ENCODE measurements around the gene THAP6.
"Not testable (repeated sequence)": the region's sequence is repeated elsewhere in the genome, so short reads cannot be mapped to it uniquely, and the experiment has no call there.

The THAP6 gene

GRCh38 chr4:75544220-75544619, 29.9 kb downstream of the THAP6 start:
- H3K27ac Mint-ChIP-seq, ATAC-seq, H3K9me3 Mint-ChIP-seq, H3K27me3 Mint-ChIP-seq, H3K4me3 Mint-ChIP-seq, H3K4me1 Mint-ChIP-seq: not testable (repeated sequence)
- peaks cover 15% of the 10 kb centered on the region for H3K36me3 Mint-ChIP-seq

DNA sequence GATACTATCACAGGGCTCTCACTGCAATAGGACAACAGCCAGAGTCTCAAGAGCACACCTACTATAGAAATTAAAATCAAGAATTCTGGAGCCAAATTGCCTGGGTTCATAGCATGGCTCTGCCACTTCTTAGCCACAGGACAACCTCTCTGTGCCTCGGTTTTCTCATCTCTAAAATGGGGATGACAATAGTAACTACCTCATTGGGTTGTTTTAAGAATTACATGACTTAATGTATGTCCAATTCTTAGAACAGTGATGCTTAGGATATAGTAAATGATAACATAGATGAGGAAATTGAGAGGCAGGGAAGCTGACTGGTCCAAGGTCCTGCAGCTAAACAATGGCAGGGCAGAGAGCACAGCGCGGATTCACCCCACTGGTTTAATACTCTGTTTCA, 30.6 kb downstream of the THAP6 start:
- H3K36me3 Mint-ChIP-seq = peaks cover 11% of the 10 kb centered on the region
- no peak overlapping the region for H3K4me3 Mint-ChIP-seq
- no peak overlapping the region for H3K27ac Mint-ChIP-seq
- no peaks in the 10 kb centered on the region for H3K27me3 Mint-ChIP-seq
- no peaks in the 10 kb centered on the region for H3K9me3 Mint-ChIP-seq
- no peaks in the 10 kb centered on the region for H3K4me1 Mint-ChIP-seq
- ATAC-seq = no peak

DNA sequence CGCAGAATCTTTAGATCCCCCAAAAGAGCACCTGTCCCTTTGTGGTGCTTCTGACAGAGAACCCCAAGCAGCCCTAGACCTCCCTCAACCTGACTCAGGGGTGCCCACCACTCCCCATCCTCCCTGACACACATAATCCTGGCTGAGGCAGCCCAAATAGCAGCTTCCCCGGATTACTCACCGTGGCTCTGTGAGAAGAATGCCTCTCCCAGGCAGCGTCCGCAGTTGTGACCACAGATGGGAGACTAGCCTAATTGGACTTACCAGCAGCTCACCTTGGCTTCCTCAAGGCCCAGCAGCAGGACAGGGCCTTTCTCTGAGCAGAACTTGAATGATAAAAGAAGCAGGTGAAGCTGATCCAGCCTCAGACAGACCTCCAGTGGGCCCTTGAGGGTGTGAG, 31.3 kb downstream of the THAP6 start:
- Mint-ChIP-seq H3K4me3 (no peak overlapping the region), H3K36me3 (peaks cover 7% of the 10 kb centered on the region), H3K9me3 (no peaks in the 10 kb centered on the region), H3K27ac (no peak overlapping the region), H3K4me1 (no peaks in the 10 kb centered on the region), H3K27me3 (no peaks in the 10 kb centered on the region)
- ATAC-seq = no peak

GRCh38 chr4:75547647-75548387, 33.5 kb downstream of the THAP6 start:
- Mint-ChIP-seq H3K9me3 (no peaks in the 10 kb centered on the region), H3K27ac (no peak overlapping the region)

DNA sequence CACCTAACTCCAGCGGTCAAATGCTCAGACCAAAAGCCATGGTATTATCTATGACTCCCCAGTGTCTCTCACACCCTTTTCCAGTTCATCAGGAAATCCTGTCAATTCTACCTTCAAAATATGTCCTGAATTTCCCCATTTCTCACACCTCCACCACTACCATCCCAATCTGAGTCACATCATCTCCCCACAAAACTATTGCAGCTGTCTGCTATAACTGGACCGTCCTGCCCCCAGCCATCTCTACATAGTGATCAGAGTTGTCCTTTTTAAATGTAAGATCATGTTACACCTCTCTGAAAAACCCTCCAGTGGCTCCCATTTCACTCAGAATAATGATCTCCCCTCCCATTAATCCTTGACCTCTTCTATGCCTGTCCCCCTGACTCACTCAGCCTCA, 34.7 kb downstream of the THAP6 start:
- Mint-ChIP-seq H3K27ac (no peak overlapping the region), H3K9me3 (no peaks in the 10 kb centered on the region), H3K27me3 (no peaks in the 10 kb centered on the region), H3K4me3 (no peak overlapping the region), H3K36me3 (no peaks in the 10 kb centered on the region), H3K4me1 (no peaks in the 10 kb centered on the region)
- ATAC-seq = no peak

More at GRCh38 chr4:75547647-75548387, 33.5 kb downstream of the THAP6 start:
- ATAC-seq = no peak
- Mint-ChIP-seq H3K4me3 (no peak overlapping the region), H3K4me1 (no peaks in the 10 kb centered on the region), H3K27me3 (no peaks in the 10 kb centered on the region), H3K36me3 (no peaks in the 10 kb centered on the region)

GRCh38 chr4:75552452-75552851, 38.2 kb downstream of the THAP6 start:
- H3K4me3 Mint-ChIP-seq = no peak overlapping the region
- no peak overlapping the region for H3K27ac Mint-ChIP-seq
- no peaks in the 10 kb centered on the region for H3K9me3 Mint-ChIP-seq
- peaks cover 2% of the 10 kb centered on the region for H3K4me1 Mint-ChIP-seq
- H3K36me3 Mint-ChIP-seq = no peaks in the 10 kb centered on the region
- peaks cover 3% of the 10 kb centered on the region for H3K27me3 Mint-ChIP-seq
- no peak for ATAC-seq

GRCh38 chr4:75555294-75556164, 41.3 kb downstream of the THAP6 start, which contains the start of gene ODAPH:
Gene ODAPH, plus strand, starts transcription at chr4:75556066. Its CDS starts 17 bp downstream, at chr4:75556083.
- Mint-ChIP-seq H3K4me3 (peak within 1 kb of the TSS; percentile 14), H3K36me3 (no peaks in the 10 kb centered on the region)

GRCh38 chr4:75557696-75558095, 43.4 kb downstream of the THAP6 start:
- H3K36me3 Mint-ChIP-seq = no peaks in the 10 kb centered on the region
- peak overlapping the region; percentile 59 for H3K27ac Mint-ChIP-seq
- peak overlapping the region; percentile 45 for H3K4me3 Mint-ChIP-seq
- no peaks in the 10 kb centered on the region for H3K9me3 Mint-ChIP-seq
- peaks cover 9% of the 10 kb centered on the region for H3K4me1 Mint-ChIP-seq
- peak; percentile 74 for ATAC-seq
- peaks cover 9% of the 10 kb centered on the region for H3K27me3 Mint-ChIP-seq

More at GRCh38 chr4:75555294-75556164, 41.3 kb downstream of the THAP6 start, which contains the start of gene ODAPH:
- ATAC-seq = peak; percentile 96
- Mint-ChIP-seq H3K9me3 (no peaks in the 10 kb centered on the region), H3K4me1 (peaks cover 9% of the 10 kb centered on the region), H3K27me3 (peaks cover 9% of the 10 kb centered on the region), H3K27ac (no peak within 1 kb of the TSS)

DNA sequence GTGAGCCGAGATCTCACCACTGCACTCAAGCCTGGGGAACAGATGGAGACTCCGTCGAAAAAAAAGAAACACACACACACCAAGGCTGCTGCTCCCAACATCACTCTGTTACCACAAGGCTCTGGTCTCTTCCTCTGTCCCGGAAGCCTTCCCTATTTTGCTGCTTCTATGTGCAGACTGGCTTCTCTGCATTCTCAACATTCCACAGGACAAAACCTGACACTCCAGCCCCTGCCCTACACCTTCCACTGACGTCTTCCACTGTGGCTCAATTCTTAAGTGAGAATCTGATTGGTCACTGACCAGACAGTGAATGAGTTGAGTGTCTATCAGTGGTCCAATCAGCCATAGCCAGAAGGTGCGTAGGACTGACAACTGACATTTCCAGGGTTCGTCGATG, 47.5 kb downstream of the THAP6 start:
- Mint-ChIP-seq H3K4me1 (peaks cover 9% of the 10 kb centered on the region), H3K4me3 (no peak overlapping the region), H3K27ac (no peak overlapping the region), H3K9me3 (no peaks in the 10 kb centered on the region), H3K36me3 (no peaks in the 10 kb centered on the region), H3K27me3 (peaks cover 20% of the 10 kb centered on the region)
- ATAC-seq = no peak

DNA sequence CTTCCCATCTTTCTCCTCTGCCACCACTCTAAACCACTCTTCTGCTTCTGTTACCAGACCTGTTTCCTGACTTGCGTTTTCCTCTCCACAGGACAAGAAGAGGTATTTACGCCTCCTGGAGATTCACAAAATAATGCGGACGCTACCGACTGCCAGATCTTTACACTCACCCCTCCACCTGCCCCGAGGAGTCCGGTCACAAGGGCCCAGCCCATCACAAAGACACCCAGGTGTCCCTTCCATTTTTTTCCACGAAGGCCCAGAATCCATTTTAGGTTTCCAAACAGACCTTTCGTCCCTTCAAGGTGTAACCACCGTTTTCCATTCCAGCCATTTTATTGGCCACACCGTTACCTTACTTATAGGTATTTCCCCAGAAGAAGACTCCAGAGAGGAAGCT, 49.8 kb downstream of the THAP6 start:
- Mint-ChIP-seq H3K4me1 (peaks cover 8% of the 10 kb centered on the region), H3K9me3 (no peaks in the 10 kb centered on the region), H3K36me3 (no peaks in the 10 kb centered on the region), H3K27ac (no peak overlapping the region), H3K27me3 (peaks cover 11% of the 10 kb centered on the region), H3K4me3 (no peak overlapping the region)
- no peak for ATAC-seq

DNA sequence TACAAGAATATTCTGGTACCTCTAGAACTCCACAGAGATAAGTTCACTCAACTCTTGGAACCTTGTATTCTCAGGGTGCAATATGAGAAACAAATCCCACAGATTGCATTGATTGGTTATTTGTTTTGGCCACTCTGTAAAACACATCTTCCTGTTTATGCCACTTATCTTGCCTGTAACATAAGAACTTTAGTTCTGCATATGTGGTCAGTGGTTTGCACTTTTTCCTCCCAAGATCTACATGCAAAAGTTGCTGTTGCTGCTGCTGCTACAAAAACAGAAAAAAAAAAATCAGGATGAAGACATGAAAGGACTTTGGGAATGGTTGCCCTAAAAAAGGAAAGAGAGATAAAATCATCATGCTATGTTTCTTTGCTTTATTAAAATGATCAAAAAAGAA, 51.2 kb downstream of the THAP6 start:
- H3K4me3 Mint-ChIP-seq = no peak overlapping the region
- H3K4me1 Mint-ChIP-seq = peaks cover 8% of the 10 kb centered on the region
- no peak for ATAC-seq
- peaks cover 11% of the 10 kb centered on the region for H3K27me3 Mint-ChIP-seq
- no peaks in the 10 kb centered on the region for H3K9me3 Mint-ChIP-seq
- no peak overlapping the region for H3K27ac Mint-ChIP-seq
- no peaks in the 10 kb centered on the region for H3K36me3 Mint-ChIP-seq

- Mint-ChIP-seq H3K9me3 (no peaks in the 10 kb centered on the region), H3K27ac (no peak overlapping the region)
- ATAC-seq = no peak
Measured at GRCh38 chr4:75566911-75567310, 52.6 kb downstream of the THAP6 start.

DNA sequence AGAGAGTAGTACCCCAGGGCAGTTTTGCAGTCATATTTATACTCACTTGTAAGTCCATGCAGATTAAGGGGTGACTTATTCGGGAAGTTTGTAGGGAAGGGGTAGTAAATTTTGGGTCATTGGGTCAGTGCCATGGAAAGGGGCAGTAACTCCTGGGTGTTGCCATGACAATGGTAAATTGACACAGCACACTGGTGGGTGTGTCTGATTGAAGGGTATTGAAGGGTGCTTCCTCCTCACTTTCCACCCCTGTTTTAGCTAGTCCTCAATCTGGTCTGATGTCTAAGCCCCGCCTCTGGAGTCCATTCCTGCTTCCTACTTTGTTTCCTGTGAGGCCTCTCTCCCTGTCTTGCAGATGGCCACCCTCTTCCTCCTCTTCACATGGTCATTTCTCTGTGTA, 53.5 kb downstream of the THAP6 start:
- Mint-ChIP-seq H3K4me1 (peaks cover 8% of the 10 kb centered on the region), H3K27ac (no peak overlapping the region), H3K27me3 (peaks cover 12% of the 10 kb centered on the region), H3K4me3 (no peak overlapping the region), H3K36me3 (no peaks in the 10 kb centered on the region), H3K9me3 (no peaks in the 10 kb centered on the region)
- ATAC-seq = no peak

More at GRCh38 chr4:75566911-75567310, 52.6 kb downstream of the THAP6 start:
- no peak overlapping the region for H3K4me3 Mint-ChIP-seq
- H3K36me3 Mint-ChIP-seq = no peaks in the 10 kb centered on the region
- peaks cover 11% of the 10 kb centered on the region for H3K27me3 Mint-ChIP-seq
- peaks cover 8% of the 10 kb centered on the region for H3K4me1 Mint-ChIP-seq

All from stimulated activated memory B cell treated with anti-CD40 and anti-IgM and Interleukin-4, amounts not matched to agents 10 μg/mL and 1 μg/mL and 100 μg/mL, for 72 hours (primary cell).